MM.1S (cell line): ENCODE data around the gene RSRC1.

ENCODE experiments used
- EZH2 ChIP-seq: fragments of 300-600 bp; sonication (generic); optimal IDR thresholded peaks from 2 replicates; pipeline ENCODE3; 2017; ENCODE audit warnings: low read depth, mild to moderate bottlenecking, antibody characterized with exemption, low read length, mixed read lengths
- TF ChIP-seq, protein P1 (sequence below): fragments of 300-600 bp; sonication (generic); IDR thresholded peaks from 2 replicates; pipeline ENCODE4 v1.5.1; 2016; ENCODE audit warnings: antibody characterized with exemption, low read length, mixed read lengths

DNA sequence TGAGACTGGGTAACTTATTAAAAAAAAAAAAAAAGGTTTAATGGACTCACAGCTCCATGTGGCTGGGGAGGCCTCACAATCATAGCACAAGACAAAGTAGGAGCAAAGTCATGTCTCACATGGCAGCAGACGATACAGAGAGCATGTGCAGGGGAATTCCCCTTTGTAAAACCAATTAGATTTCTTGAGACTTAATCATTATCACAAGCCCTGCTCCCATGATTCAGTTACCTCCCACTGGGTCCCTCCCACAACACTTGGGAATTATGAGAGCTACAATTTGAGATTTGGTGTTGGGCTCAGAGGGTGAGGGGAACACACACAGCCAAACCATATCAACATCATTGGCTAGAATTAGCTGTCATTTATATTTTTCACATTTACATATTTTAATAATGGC is 221.0 kb downstream of the RSRC1 start:
- TF ChIP-seq, protein P1, sequence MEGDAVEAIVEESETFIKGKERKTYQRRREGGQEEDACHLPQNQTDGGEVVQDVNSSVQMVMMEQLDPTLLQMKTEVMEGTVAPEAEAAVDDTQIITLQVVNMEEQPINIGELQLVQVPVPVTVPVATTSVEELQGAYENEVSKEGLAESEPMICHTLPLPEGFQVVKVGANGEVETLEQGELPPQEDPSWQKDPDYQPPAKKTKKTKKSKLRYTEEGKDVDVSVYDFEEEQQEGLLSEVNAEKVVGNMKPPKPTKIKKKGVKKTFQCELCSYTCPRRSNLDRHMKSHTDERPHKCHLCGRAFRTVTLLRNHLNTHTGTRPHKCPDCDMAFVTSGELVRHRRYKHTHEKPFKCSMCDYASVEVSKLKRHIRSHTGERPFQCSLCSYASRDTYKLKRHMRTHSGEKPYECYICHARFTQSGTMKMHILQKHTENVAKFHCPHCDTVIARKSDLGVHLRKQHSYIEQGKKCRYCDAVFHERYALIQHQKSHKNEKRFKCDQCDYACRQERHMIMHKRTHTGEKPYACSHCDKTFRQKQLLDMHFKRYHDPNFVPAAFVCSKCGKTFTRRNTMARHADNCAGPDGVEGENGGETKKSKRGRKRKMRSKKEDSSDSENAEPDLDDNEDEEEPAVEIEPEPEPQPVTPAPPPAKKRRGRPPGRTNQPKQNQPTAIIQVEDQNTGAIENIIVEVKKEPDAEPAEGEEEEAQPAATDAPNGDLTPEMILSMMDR, result no peak
- no peak for TF ChIP-seq EZH2
